Erythroblast (primary cell): ENCODE results near the gene CCR6.
"Not testable (repeated sequence)": the region's sequence is repeated elsewhere in the genome, so short reads cannot be mapped to it uniquely, and the experiment has no call there.

Source experiments
- DNase-seq, 2 experiments: peaks; one replicate each; lab custom pipeline; 2025; lab: John Stamatoyannopoulos, UW
- GATA1 ChIP-seq: IDR thresholded peaks from 2 replicates; pipeline ENCODE4 v1.6.1; 2011; ENCODE audit warnings: low read depth, mild to moderate bottlenecking, control low read depth, low read length, moderate library complexity
- POLR2A ChIP-seq: IDR thresholded peaks from 2 replicates; pipeline ENCODE4 v1.6.1; 2011; ENCODE audit warnings: mild to moderate bottlenecking, low read length

CCR6 gene

GRCh38 chr6:167148021-167148420 is 25.1 kb downstream of the CCR6 start:
- no peak for DNase-seq
- TF ChIP-seq POLR2A (no peak), GATA1 (no peak)

DNA sequence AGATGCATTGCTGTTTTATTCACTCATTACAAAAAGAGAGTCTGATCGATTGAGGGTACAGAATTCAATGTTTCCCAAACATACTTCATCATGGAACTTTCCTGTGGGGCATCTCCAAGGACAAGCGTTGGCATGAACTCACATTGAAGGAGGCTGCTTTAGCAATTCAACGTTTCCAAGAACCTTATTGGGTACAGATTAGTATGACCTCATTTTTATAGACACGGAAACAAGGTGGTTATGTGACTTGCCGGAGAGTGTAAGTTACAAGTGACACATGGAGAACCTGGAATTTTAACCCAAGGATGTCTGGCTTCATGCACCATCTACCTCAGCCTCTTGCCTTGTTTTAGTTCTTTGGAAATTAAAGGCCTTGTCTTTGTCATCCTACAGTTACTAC is 26.1 kb downstream of the CCR6 start:
- TF ChIP-seq POLR2A (no peak), GATA1 (no peak)

DNA sequence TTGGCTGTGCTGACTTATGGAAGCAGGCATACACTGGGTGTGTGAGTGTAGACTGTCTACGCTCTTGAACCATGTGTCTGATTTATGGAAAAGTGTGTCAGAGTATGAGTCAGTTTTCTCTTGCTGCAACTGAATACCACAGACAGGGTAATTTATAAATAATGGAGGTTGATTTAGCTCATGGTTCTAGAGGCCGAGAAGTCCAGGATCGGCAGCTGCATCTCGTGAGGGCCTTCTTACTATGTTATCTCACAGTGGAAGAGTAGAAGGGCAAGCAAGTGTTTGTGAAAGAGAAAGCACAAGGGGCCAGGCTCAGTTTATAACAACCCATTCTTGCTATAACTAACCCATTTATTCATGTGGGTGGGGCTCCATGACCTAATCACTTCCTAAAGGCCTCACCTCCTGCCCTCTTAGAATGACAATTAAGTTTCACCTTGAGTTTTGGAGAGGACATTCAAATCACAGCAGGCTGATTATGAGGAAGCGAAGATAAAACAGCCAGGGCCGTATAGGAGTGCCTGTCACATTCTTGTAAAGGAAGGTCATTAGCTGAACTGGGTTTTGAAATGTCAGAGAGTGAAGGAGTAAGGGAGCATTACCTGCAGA is 28.1 kb downstream of the CCR6 start:
- DNase-seq: no peak
- TF ChIP-seq GATA1 (no peak), POLR2A (no peak)

More for the DNA sequence above, 26.1 kb downstream of the CCR6 start:
- no peak for DNase-seq

GRCh38 chr6:167151648-167152047 is 28.8 kb downstream of the CCR6 start:
- no peak for TF ChIP-seq GATA1
- TF ChIP-seq POLR2A: no peak
- no peak for DNase-seq

DNA sequence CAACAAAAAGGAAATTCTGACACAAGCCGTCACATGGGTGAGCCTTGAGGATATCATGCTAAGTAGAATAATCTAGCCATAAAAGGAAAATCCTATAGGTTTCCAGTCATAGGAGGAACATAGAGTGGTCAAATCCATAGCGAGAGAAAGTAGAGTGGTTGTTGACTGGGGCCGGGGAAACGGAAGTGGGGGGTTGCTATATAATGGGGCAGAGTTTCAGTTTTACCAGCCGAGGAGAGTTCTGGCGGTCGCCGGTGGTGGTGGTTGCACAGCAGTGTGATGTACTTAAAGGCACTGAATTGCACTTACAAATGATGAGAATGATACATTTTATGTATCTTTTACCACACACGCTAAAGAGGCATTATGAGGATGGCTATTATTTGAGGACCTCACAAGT is 30.0 kb downstream of the CCR6 start:
- no peak for TF ChIP-seq GATA1
- no peak for TF ChIP-seq POLR2A
- DNase-seq: no peak

- DNase-seq: no peak
These were observed 30.6 kb downstream of the CCR6 start for GRCh38 chr6:167153521-167153959.

GRCh38 chr6:167154291-167154690 is 31.4 kb downstream of the CCR6 start:
- TF ChIP-seq GATA1: no peak
- TF ChIP-seq POLR2A: no peak
- no peak for DNase-seq

More at GRCh38 chr6:167153521-167153959, 30.6 kb downstream of the CCR6 start:
- no peak for TF ChIP-seq POLR2A
- no peak for TF ChIP-seq GATA1

DNA sequence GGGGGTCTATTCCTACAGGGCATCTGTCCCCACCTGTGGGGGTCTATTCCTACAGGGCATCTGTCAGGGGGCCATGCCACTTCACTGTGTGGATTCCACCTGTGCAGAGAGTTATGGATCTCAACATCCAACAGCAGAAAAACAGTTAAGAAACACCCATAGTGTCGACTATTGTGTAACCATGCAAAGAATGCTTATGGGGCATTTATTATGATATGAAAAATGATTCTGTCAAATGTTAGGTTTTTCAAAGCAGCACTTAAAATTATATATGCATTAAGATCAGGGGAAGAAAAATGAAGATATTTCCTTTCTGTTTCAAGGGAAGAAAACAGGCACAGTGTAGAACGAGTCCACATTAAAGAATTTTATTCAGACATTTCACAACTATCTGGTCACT is 32.0 kb downstream of the CCR6 start:
- no peak for DNase-seq
- no peak for TF ChIP-seq GATA1
- no peak for TF ChIP-seq POLR2A

GRCh38 chr6:167157414-167157813 is 34.5 kb downstream of the CCR6 start:
- TF ChIP-seq GATA1: no peak
- TF ChIP-seq POLR2A: no peak
- no peak for DNase-seq

- no peak for DNase-seq
- TF ChIP-seq GATA1 (no peak), POLR2A (no peak)
These were observed 35.0 kb downstream of the CCR6 start, which contains the start of gene GPR31 for GRCh38 chr6:167157863-167158262. Gene GPR31, minus strand, starts transcription at chr6:167157980. Its CDS starts 149 bp downstream, at chr6:167157831.

DNA sequence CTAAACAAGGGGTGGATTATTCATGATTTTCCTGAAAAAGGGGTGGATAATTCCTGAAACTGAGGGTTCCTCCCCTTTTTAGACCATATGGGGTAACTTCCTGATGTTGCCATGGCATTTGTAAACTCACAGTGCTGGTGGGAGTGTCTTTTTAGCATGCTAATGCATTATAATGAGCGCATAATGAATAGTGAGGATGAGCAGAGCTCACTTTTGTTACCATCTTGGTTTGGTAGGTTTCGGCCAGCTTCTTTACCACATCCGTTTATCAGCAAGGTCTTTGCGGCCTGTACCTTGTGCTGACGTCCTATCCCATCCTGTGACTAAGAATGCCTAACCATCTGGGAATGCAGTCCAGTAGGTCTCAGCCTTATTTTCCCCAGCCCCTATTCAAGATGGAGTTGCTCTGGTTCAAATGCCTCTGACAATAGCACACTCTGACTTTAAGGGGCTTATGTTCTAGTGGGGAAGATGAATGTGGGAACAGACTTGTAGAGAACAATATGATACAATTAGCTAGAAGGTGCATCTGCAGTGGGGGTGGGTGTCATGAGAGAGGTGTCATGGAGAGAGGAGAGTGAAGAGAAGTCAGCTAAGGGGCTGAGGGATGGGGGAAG is 39.1 kb downstream of the CCR6 start:
- TF ChIP-seq GATA1 (no peak), POLR2A (no peak)
- DNase-seq: no peak

GRCh38 chr6:167162591-167162990 is 39.7 kb downstream of the CCR6 start:
- no peak for TF ChIP-seq POLR2A
- TF ChIP-seq GATA1: no peak

GRCh38 chr6:167163476-167164011 is 40.6 kb downstream of the CCR6 start:
- no peak for TF ChIP-seq POLR2A
- TF ChIP-seq GATA1: no peak
- DNase-seq: no peak

More at GRCh38 chr6:167162591-167162990, 39.7 kb downstream of the CCR6 start:
- DNase-seq: no peak

DNA sequence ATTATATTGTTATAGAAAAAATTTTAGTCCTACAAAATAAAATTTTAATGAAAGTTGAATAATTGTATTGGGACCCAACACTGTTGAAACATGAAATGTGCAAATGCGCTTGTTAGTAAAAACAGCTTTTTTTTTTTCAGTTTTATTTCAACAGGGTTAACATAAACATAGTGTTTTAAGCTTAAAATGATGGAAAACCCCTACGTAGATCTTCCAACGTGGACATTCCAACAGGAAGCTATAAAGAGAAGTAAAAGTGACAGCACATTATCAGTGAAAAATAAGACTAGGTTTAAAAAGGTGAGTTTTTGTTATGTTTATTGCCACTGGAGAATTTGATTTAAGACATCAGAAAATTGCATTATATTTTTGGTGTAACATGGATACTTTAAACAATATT is 41.4 kb downstream of the CCR6 start:
- DNase-seq: no peak
- no peak for TF ChIP-seq GATA1
- TF ChIP-seq POLR2A: no peak

DNA sequence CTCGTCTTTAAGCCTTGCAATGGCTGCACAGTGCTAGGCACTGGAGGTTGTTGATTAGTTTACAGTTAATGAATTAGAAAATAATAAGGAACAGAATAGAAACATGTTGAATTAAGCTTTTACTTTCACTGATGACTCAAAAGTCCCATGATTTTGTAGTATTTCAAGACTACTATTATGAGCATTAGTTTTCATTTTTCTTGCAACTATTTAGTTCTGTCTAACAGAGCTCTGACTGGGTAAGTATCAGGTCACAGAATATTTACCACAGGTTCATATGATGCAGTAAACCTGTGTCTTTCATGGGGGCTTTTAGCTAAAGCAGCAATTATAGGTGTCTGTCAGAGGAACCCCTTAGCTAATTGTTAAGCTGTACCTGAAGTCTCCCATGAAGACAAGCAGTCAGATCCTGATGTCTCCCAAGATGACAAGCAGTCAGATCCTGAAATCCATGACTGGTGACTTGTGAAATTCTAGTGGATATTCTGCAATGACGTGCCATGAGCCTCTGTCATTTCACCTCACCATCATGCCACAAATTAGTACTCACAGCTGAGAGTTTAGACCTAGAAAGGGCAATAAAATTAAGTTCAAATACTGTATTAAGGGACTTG is 43.1 kb downstream of the CCR6 start:
- DNase-seq: no peak
- no peak for TF ChIP-seq POLR2A
- TF ChIP-seq GATA1: no peak

- not testable (repeated sequence) for DNase-seq
These were observed 44.8 kb downstream of the CCR6 start for GRCh38 chr6:167167699-167168098.

DNA sequence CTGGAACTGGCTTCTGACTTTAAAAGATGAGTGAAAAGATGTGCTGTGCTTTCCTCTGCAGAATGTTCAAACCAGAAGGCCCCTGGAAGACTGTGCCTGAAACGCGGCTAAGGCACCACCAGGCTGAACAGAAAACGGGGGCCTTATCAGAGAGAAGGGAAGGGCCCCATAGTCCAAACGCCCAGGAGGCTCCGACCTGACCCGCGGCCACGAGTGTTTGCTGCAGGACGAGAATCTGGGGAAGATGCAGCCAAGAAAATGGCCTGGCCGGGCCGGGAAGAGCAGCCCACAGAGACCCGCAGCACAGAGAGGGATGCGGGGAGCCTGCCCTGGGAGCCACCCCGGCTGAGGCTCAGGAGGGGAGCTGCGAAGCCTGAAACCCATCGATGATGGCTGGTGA is 45.4 kb downstream of the CCR6 start:
- DNase-seq: not testable (repeated sequence)

DNA sequence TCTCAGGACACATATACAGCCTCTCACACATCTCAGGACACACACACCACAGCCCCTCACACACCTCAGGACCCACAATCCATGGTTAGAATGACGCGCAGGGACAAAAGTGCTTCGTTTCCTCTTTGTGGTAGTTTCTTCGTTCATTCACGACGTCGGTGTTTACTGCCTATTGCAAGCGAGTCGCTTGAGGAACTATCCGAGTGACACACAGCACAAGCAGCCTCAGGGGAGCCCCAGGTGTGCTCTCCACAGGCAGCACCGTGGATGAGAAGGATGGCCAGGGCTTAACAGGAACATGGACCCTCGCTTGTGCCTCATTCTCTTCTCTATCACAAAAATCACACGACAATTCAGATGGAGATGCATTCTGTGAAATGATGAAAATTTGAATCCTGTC is 47.0 kb downstream of the CCR6 start:
- DNase-seq: not testable (repeated sequence)

DNA sequence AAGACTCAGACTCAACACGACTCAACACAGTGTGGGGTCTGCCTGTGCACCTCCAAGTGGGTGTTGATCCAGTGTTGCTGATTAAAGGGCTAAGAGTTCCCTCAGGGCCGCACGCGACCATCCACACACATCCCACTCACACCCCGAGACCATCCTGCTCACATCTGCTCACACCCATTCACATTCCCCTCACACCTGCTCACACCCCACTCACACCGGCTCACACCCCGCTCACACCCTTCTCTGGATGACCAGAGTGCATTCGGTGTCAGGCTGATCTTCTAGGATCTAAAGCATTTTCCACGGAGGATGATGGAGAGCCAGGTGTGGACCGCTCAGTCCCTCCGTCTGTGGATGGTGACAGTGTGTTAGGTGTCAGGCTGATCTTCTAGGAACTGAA is 48.4 kb downstream of the CCR6 start:
- not testable (repeated sequence) for DNase-seq

DNA sequence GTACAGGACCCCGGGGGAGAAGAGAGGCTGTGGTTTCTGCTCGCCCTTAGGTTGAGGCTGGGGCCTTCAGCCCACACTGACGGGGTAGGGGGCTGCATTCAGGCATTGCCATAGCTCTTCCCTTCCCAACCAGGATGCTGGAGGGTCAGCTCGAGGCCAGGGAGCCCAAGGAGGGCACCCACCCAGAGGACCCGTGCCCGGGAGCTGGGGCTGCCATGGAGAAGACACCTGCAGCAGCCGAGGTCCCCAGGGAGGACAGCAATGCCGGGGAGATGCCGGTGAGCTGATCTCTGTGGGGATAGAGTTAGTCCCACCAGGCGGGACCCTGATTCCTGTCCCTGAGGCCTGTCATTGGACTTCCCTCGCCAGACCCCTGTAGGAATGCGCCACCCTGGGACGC is 49.1 kb downstream of the CCR6 start:
- not testable (repeated sequence) for DNase-seq
